Activated T-cell treated with anti-CD3 and anti-CD28 coated beads, Interleukin-2, amount 50 U/mL, for 24 hours (primary cell): ENCODE data around the gene RNPC3.
"Not testable (repeated sequence)": the region's sequence is repeated elsewhere in the genome, so short reads cannot be mapped to it uniquely, and the experiment has no call there.

Experiments
- DNase-seq: peaks from one replicate; pipeline ENCODE4 v3.0.0-alpha.2; 2020
- H3K27ac Mint-ChIP-seq: 2 replicates; pipeline ENCODE4 v1.8.0; 2020; ENCODE audit warnings: mild to moderate bottlenecking, mixed read lengths
- H3K27me3 Mint-ChIP-seq: 2 replicates; pipeline ENCODE4 v1.8.0; 2020; ENCODE audit warnings: mixed read lengths
- H3K36me3 Mint-ChIP-seq: 2 replicates; pipeline ENCODE4 v1.8.0; 2020; ENCODE audit warnings: low read depth, mixed read lengths
- H3K4me1 Mint-ChIP-seq: 2 replicates; pipeline ENCODE4 v1.8.0; 2020; ENCODE audit warnings: low read depth, mixed read lengths
- H3K4me3 Mint-ChIP-seq: 2 replicates; pipeline ENCODE4 v1.8.0; 2020; ENCODE audit warnings: mild to moderate bottlenecking, moderate library complexity, mixed read lengths
- H3K9me3 Mint-ChIP-seq: 2 replicates; pipeline ENCODE4 v1.8.0; 2020; ENCODE audit warnings: mixed read lengths

Gene RNPC3

DNA sequence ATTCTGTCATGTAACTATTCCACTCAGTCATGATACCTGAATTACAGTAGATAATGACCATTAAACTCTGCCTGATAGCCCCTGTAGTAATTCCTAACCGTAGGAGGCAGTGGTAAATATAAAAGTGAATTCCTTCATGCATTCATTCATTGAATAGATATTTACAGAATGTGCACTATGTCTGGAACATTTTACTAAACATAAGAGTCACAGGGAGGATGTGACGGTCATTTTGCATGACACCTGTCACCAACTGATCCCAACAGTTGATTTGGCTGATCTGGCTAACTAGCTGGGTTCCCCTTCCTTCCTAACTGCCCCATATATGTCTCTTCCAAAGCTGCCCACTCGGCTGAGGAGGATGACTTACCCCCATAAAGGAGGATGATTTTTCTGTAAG lies 2.2 kb upstream of the RNPC3 start:
- no peaks in the 10 kb centered on the region for H3K9me3 Mint-ChIP-seq
- H3K27me3 Mint-ChIP-seq = no peaks in the 10 kb centered on the region
- no peak for DNase-seq
- H3K4me3 Mint-ChIP-seq = no peak overlapping the region
- no peak overlapping the region for H3K27ac Mint-ChIP-seq
- peaks cover 24% of the 10 kb centered on the region for H3K36me3 Mint-ChIP-seq
- peaks cover 34% of the 10 kb centered on the region for H3K4me1 Mint-ChIP-seq

DNA sequence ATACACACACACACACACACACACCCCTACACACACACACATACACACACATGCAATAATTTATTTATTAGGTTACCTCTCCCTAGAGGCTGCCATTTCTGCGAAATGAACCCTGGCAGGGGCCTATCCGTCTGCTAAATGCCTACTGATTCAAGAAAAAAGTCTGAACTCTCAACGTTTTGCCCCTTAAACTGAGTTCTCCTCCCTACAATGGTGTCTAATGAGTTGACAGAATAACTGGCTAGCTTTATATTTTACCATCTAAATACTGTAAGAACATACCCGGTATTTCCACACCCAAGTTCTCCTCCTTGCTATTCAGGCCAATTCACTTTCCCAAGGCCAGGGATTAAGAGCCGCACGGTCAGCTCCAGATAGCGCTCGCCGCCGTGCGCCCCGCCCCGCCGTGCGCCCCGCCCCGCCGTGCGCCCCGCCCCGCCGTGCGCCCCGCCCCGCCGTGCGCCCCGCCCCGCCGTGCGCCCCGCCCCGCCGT lies 339 bp upstream of the RNPC3 start:
- H3K4me1 Mint-ChIP-seq = peaks cover 46% of the 10 kb centered on the region

DNA sequence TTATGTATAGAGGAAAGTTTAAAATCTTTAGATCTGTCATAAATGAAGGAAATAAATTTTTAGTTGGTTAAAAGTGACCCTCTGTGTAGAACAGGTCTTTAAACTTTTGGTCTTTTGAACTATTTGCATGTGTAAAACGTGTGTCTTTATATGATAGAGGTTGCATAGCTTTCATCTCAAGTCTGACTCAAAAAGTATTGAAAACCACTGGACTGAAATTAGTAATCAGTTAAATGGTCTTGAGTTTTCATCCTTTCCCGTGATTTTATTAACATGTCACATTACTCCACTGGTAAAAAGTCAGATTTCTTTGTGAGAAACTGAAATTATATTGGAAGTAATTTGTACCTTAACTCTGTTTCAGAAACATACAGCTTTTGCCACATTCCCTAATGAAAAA lies 1.8 kb downstream of the RNPC3 start:
- Mint-ChIP-seq H3K27ac (peak overlapping the region; percentile 100), H3K27me3 (no peaks in the 10 kb centered on the region), H3K9me3 (no peaks in the 10 kb centered on the region), H3K36me3 (peaks cover 62% of the 10 kb centered on the region), H3K4me1 (peaks cover 68% of the 10 kb centered on the region), H3K4me3 (peak overlapping the region; percentile 97)
- DNase-seq = no peak

More for the DNA sequence above, 339 bp upstream of the RNPC3 start:
- no peaks in the 10 kb centered on the region for H3K27me3 Mint-ChIP-seq
- H3K4me3 Mint-ChIP-seq = peak overlapping the region; percentile 82
- peak; percentile 42 for DNase-seq
- H3K27ac Mint-ChIP-seq = peak overlapping the region; percentile 85
- peaks cover 40% of the 10 kb centered on the region for H3K36me3 Mint-ChIP-seq
- H3K9me3 Mint-ChIP-seq = no peaks in the 10 kb centered on the region

GRCh38 chr1:103529746-103530145 lies 4.2 kb downstream of the RNPC3 start:
- Mint-ChIP-seq H3K9me3 (no peaks in the 10 kb centered on the region), H3K27ac (peak overlapping the region; percentile 69), H3K4me1 (peaks cover 74% of the 10 kb centered on the region), H3K27me3 (no peaks in the 10 kb centered on the region), H3K36me3 (peaks cover 84% of the 10 kb centered on the region), H3K4me3 (peak overlapping the region; percentile 24)
- DNase-seq = peak; percentile 73

DNA sequence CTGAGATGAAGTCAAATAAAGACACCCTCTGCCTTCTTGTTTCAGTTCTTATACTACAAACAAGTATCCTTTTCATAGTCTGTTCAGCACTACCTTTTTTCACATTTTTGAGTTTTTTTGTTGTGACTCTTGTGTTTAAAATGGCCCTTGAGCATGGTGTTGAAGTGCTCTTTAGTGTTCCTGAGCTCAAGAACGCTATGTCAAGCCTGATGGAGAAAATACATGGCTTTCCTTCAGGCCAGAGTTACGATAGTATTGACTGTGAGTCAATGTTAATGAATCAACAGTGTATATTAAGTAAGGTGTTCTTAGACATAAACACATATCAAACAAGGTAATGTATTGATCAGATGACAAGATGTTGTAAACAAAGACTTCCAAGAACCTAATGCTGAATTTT lies 12.7 kb downstream of the RNPC3 start:
- peaks cover 7% of the 10 kb centered on the region for H3K4me1 Mint-ChIP-seq
- no peak overlapping the region for H3K4me3 Mint-ChIP-seq
- H3K9me3 Mint-ChIP-seq = no peaks in the 10 kb centered on the region
- no peaks in the 10 kb centered on the region for H3K27me3 Mint-ChIP-seq
- no peak overlapping the region for H3K27ac Mint-ChIP-seq
- H3K36me3 Mint-ChIP-seq = peaks cover 80% of the 10 kb centered on the region
- DNase-seq = no peak

DNA sequence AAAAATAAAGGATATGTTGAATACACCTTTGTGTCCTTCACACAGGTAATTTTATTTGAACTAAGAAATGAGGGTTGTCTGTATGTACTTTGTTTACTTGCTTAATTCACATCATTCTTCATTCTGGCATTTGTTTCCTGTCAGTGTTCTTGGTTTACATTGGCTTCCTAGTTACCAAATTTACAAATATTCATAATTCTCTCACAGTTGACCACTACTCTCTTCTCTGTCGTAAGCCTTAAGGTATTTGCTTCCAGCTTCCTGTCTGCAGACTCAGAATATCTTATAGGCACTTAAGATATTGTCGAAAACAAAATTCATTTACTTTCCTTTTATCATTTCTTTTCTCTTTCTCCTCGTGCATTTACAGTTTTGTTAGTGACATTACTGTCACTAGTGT lies 15.9 kb downstream of the RNPC3 start:
- no peaks in the 10 kb centered on the region for H3K27me3 Mint-ChIP-seq
- peaks cover 79% of the 10 kb centered on the region for H3K36me3 Mint-ChIP-seq
- no peak for DNase-seq
- H3K4me3 Mint-ChIP-seq = no peak overlapping the region
- H3K27ac Mint-ChIP-seq = no peak overlapping the region
- H3K4me1 Mint-ChIP-seq = no peaks in the 10 kb centered on the region
- no peaks in the 10 kb centered on the region for H3K9me3 Mint-ChIP-seq

- no peaks in the 10 kb centered on the region for H3K9me3 Mint-ChIP-seq
- peak overlapping the region; percentile 47 for H3K27ac Mint-ChIP-seq
- H3K4me1 Mint-ChIP-seq = no peaks in the 10 kb centered on the region
- DNase-seq = no peak
- no peak overlapping the region for H3K4me3 Mint-ChIP-seq
- no peaks in the 10 kb centered on the region for H3K27me3 Mint-ChIP-seq
- peaks cover 82% of the 10 kb centered on the region for H3K36me3 Mint-ChIP-seq
Observed at GRCh38 chr1:103546496-103546895, 21.0 kb downstream of the RNPC3 start.

DNA sequence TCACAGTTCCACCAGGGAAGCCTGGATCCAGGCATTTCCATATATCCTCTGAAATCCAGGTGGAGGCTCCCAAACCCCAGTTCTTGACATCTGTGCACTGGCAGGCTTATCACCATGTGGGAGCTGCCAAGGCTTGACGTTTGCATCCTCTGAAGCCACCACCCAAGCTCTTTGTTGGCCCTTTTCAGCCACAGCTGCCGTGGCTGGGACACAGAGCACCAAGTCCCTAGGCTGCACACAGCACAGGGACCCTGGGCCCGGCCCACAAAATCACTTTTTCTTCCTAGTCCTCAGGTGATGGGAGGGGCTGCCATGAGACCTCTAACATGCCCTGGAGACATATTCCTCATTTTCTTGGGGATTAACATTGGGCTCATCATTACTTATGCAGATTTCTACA lies 22.3 kb downstream of the RNPC3 start:
- DNase-seq = no peak
- Mint-ChIP-seq H3K27me3 (no peaks in the 10 kb centered on the region), H3K4me3 (no peak overlapping the region), H3K9me3 (no peaks in the 10 kb centered on the region), H3K27ac (no peak overlapping the region), H3K36me3 (peaks cover 85% of the 10 kb centered on the region), H3K4me1 (no peaks in the 10 kb centered on the region)

DNA sequence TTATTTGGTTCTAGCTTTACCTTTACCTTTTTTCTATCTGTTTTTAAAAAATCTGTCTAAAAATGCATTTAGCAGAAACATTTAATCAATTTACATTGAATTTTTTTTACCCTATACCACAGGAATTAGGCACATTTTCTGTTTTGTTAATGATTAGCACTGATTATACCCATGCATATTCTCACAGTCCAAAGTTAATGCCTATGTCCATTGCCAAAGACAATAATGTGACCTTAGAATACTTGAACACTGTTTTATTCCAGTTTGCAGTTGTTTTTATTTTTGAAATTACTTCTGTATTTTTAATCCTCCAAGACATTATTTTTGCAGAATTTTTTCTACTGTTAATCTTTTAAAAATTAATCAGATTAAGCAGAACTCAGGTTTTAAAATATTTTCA lies 34.9 kb downstream of the RNPC3 start:
- peaks cover 11% of the 10 kb centered on the region for H3K4me1 Mint-ChIP-seq
- no peak overlapping the region for H3K27ac Mint-ChIP-seq
- H3K27me3 Mint-ChIP-seq = no peaks in the 10 kb centered on the region
- H3K4me3 Mint-ChIP-seq = no peak overlapping the region
- DNase-seq = no peak
- H3K9me3 Mint-ChIP-seq = no peaks in the 10 kb centered on the region
- peaks cover 20% of the 10 kb centered on the region for H3K36me3 Mint-ChIP-seq

GRCh38 chr1:103561124-103561523 lies 35.6 kb downstream of the RNPC3 start:
- DNase-seq, H3K27me3 Mint-ChIP-seq, H3K4me1 Mint-ChIP-seq, H3K27ac Mint-ChIP-seq, H3K9me3 Mint-ChIP-seq, H3K4me3 Mint-ChIP-seq: not testable (repeated sequence)
- H3K36me3 Mint-ChIP-seq = peaks cover 16% of the 10 kb centered on the region

GRCh38 chr1:103561643-103562395 lies 36.3 kb downstream of the RNPC3 start:
- H3K27ac Mint-ChIP-seq = no peak overlapping the region
- H3K4me3 Mint-ChIP-seq = no peak overlapping the region
- peaks cover 12% of the 10 kb centered on the region for H3K36me3 Mint-ChIP-seq
- no peak for DNase-seq
- no peaks in the 10 kb centered on the region for H3K9me3 Mint-ChIP-seq
- H3K27me3 Mint-ChIP-seq = no peaks in the 10 kb centered on the region
- peaks cover 7% of the 10 kb centered on the region for H3K4me1 Mint-ChIP-seq

DNA sequence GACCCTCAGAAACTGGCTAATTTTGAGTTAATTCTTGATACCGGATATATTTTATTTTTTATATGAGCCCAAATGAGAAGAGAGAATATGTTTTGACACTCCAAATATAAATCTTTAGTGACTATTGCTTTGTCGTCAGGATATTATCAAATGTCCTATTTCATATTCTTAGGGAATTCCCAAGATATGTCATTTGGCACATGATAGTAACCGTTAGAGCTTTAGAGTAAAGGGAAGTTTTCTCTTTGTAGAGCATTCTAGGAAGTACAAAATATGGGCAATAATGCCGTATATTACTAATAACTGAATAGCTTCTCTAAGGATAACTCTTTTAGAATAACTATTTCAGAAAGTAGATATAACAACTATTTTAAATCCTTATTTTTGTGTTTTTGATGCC lies 37.6 kb downstream of the RNPC3 start:
- H3K4me3 Mint-ChIP-seq = no peak overlapping the region
- H3K36me3 Mint-ChIP-seq = peaks cover 11% of the 10 kb centered on the region
- H3K4me1 Mint-ChIP-seq = peaks cover 7% of the 10 kb centered on the region

GRCh38 chr1:103569493-103569892 lies 44.0 kb downstream of the RNPC3 start:
- Mint-ChIP-seq H3K9me3 (no peaks in the 10 kb centered on the region), H3K4me3 (no peak overlapping the region), H3K4me1 (no peaks in the 10 kb centered on the region), H3K27me3 (no peaks in the 10 kb centered on the region), H3K36me3 (peaks cover 39% of the 10 kb centered on the region), H3K27ac (no peak overlapping the region)
- no peak for DNase-seq

More for the DNA sequence above, 37.6 kb downstream of the RNPC3 start:
- Mint-ChIP-seq H3K27me3 (no peaks in the 10 kb centered on the region), H3K27ac (no peak overlapping the region), H3K9me3 (no peaks in the 10 kb centered on the region)
- DNase-seq = no peak

DNA sequence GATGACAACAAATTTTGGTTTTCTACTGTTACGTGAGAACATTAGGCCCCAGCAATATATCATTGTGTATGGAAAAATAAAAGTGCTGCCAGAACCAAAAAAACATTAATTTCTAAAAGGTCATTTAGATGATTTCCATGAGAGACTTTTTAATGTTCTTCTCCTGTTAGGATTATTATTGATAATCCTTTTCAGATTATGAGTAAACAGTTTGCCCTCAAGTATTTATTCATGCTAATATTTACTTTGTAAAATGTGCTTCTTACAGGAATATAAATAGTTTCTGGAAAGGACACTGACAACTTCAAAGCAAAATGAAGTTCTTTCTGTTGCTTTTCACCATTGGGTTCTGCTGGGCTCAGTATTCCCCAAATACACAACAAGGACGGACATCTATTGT lies 45.8 kb downstream of the RNPC3 start, which contains the start of gene AMY2B:
AMY2B (plus strand) TSS at position 301 of the 400 bp plus-strand sequence; CDS start at position 315, 14 bp downstream.
- H3K27ac Mint-ChIP-seq, H3K9me3 Mint-ChIP-seq, DNase-seq, H3K4me1 Mint-ChIP-seq, H3K4me3 Mint-ChIP-seq, H3K27me3 Mint-ChIP-seq: not testable (repeated sequence)
- H3K36me3 Mint-ChIP-seq = peaks cover 40% of the 10 kb centered on the region

GRCh38 chr1:103576065-103576464 lies 50.6 kb downstream of the RNPC3 start:
- peaks cover 6% of the 10 kb centered on the region for H3K4me1 Mint-ChIP-seq
- H3K9me3 Mint-ChIP-seq = no peaks in the 10 kb centered on the region
- H3K4me3 Mint-ChIP-seq = no peak overlapping the region
- DNase-seq = no peak
- H3K27me3 Mint-ChIP-seq = no peaks in the 10 kb centered on the region
- no peak overlapping the region for H3K27ac Mint-ChIP-seq
- H3K36me3 Mint-ChIP-seq = peaks cover 41% of the 10 kb centered on the region
